ENCODE data around the gene OGFR. TPM values are rescaled to one million over a fixed set of nuclear protein-coding genes. Genes with fewer than 3 reads are reported as not detected.

The OGFR gene
- total RNA-seq, 1 donor from 2014 or later: 79.2 TPM

DNA sequence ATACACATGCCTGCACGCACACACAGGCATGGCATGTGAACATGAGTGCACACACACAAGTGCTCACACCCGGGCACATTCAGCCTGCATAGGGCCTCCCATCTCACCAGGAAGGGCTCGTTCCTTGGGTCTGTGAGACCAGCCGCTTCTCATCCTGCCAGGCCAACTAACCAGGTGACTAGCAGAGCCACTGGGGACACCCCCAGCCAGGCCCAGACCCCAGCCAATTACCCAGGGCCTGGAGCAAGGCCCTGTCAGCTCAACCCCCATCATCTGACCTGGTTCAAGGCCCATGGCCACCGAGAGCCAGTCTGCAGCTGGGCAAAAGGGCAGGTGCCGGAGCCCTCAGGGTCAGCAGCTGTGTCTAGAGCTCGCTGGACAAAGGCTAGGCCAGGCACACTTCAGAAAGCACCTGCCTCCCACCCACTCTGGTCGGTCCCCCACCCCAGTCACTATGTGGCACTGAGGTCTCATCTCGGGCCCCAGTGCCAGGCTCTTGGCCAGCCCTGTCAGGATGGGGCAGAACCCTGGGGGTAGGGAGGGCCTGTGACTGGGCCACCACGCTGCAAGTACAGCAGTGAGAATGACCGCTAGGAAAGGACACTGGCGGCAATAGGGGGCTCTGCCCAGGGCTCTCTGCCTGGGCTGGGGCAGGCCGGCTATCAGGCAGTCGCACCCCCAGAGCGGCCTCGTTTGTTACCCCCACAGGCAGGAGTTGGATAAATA lies 35.1 kb upstream of the OGFR start:
- intact Hi-C loops (cut with micrococcal nuclease): no loop called here

- intact Hi-C loops (cut with micrococcal nuclease): no loop called here
Observed at GRCh38 chr20:62770111-62770910, 34.3 kb upstream of the OGFR start.

- intact Hi-C loops (cut with micrococcal nuclease): no loop called here
Observed at GRCh38 chr20:62770916-62771315, 33.7 kb upstream of the OGFR start.

- intact Hi-C loops (cut with micrococcal nuclease): no loop called here
Observed at GRCh38 chr20:62771396-62772102, 33.1 kb upstream of the OGFR start.

DNA sequence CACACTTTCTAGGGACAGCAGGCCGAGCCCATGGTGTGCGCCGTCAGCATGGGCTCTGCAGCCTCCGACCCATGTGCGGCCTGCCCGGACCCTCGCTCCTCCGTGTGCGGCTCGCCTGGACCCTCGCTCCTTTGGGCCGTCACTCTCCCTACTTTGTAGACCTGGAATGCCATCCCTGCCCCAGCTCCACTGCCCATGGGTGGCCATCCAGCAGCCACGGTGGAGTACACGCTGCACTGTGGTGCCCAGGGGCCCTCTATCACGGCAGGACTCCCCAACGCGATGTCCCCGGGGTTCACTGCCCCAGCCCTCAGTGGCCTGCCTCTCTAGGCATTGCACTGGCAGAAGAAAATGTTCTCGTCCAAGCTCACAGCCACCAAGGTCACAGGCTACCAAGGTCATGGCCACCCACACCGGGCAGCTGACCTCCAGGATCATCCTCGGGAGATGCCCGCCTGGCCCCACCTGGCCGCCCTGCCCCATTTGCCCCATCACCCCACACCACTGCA lies 32.5 kb upstream of the OGFR start:
- intact Hi-C loops (cut with micrococcal nuclease): no loop called here

- intact Hi-C loops (cut with micrococcal nuclease): no loop called here
Observed at GRCh38 chr20:62772619-62772989, 32.0 kb upstream of the OGFR start.

- intact Hi-C loops (cut with micrococcal nuclease): no loop called here
Observed at GRCh38 chr20:62772990-62773844, 31.4 kb upstream of the OGFR start.

DNA sequence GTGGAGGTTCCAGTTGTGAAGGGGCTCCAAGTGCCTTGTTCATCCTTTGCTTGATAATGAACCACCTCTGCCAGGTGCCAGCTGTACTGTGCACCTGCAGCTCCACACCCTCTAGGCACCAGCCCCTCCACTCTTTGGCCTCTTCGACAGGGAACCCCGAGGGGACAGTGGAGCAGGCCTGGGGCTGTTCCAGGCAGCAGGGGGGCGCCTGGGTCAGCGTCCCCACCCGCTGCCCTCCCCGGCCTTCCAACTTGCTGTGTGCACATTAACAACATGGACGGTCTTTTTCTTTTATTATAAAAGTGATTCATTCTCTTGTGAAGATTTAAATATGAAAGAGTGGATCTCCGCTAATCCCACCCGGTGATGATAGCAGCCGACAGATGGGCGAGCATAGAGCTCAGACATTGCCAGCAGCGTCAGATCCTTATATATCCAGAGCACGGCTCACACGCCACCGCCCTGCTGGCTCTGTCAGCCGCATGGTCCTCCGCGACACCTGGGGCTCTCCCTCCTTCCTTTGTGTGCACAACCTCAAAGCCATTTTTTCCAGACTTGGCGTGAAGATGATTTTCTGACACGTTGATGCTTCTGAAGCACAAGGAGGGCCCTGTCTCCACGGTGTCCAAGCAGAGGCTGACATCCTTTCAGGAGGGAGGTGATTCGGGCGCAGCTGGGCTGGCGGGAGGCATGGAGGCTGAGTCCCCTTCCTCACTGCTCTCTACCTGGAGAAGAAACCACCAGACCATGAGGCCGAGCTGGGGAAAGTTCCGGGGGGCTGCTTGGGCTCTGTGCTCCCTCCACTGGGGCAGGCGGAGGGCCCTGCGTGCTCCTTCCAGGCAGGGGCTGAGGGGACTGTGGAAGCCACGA lies 30.6 kb upstream of the OGFR start:
- intact Hi-C loops (cut with micrococcal nuclease): no loop called here

GRCh38 chr20:62774762-62775161 lies 29.9 kb upstream of the OGFR start:
- intact Hi-C loops (cut with micrococcal nuclease): loop anchor here (5.0 kb wide), 1 partner anchor 122 kb away; no protein-coding TSS in a partner anchor

- intact Hi-C loops (cut with micrococcal nuclease): loop anchor here (5.0 kb wide), 1 partner anchor 123 kb away; no protein-coding TSS in a partner anchor
Observed at GRCh38 chr20:62775206-62775605, 29.4 kb upstream of the OGFR start.

DNA sequence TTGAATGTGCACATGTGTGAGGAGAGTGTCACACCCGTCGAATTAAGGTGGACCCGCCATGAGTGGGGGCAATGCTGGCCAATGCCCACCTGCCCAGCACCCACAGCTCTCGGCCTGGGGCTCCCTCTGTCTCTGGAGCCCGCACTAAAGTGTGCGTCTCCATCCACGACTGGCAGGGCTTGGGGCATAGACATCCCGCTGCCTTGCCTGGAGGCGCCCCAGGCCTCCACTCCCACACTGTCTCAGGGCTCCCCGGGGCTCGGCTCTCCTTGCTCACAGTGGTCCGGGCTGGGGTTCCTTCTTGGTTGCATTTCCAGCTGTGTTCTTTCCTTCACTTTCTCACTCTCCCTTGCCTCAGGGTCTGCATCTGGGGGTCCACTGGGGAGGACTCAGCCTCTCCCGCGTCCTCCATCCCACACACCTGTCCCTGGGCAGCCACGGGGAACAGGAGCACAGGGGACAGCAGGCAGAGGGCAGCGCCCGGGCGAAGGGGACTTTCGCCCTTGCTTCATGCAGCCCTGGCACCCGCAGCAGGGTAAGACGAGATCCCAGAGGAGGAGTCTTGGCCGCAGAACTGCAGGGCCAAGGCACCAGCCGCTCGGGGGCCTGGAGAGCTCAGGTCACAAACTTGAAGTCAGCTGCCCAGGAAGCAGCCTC lies 28.5 kb upstream of the OGFR start:
- intact Hi-C loops (cut with micrococcal nuclease): loop anchor here (1.0 to 5.0 kb wide), 3 partner anchors 15 to 124 kb away; no protein-coding TSS in a partner anchor

DNA sequence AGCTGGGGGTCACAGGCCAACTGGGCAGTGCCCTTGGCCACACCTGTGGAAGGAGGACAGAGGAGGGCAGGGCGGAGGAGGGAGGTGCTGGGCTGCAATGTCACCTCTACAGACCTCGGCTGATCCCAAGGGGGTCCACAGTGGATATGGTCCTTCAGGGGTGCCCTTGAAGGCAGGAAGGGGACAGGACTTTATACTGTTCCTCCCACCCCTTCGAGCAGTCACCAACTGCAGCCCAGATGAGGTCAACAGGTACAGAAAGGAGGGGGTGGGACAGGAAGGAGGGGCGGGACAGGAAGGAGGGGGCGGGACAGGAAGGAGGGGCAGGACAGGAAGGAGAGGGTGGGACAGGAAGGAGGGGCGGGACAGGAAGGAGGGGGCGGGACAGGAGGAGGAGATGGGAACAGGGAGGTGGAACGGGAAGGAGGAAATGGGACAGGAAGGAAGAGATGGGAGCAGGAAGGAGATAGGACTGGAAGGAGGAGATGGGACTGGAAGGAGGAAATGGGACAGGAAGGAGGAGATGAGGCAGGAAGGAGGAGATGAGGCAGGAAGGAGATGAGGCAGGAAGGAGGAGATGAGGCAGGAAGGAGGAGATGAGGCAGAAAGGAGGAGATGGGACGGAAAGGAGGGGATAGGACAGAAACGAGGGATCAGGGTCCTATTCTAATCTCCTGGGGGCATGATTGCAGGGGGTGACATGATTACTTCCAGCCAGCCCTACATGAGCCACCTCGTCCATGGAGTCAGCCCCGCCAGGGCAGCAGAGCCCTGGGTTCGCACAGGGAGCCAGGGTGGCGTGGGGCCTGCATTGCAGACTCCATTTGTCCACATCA lies 27.7 kb upstream of the OGFR start:
- intact Hi-C loops (cut with micrococcal nuclease): loop anchor here (1.0 to 5.0 kb wide), 4 partner anchors 14 to 125 kb away; no protein-coding TSS in a partner anchor

DNA sequence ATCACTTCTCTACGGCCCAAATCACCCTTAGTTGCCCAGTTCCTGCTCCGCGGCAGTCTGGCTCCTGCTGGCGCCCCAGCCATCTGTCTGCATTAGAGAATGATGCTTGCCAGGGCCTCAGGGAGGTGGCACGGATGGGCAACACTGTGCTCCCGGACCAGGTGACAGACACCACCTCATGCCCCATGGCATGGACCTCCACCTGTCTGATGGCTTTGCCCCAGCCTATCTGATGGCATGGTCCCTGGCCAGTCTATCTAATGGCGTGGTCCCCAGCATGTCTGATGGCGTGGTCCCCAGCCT lies 27.2 kb upstream of the OGFR start:
- intact Hi-C loops (cut with micrococcal nuclease): loop anchor here (1.0 to 5.0 kb wide), 2 partner anchors 17 to 125 kb away; no protein-coding TSS in a partner anchor

GRCh38 chr20:62778058-62778457 lies 26.6 kb upstream of the OGFR start:
- intact Hi-C loops (cut with micrococcal nuclease): loop anchor here (5.0 kb wide), 1 partner anchor 126 kb away; no protein-coding TSS in a partner anchor

DNA sequence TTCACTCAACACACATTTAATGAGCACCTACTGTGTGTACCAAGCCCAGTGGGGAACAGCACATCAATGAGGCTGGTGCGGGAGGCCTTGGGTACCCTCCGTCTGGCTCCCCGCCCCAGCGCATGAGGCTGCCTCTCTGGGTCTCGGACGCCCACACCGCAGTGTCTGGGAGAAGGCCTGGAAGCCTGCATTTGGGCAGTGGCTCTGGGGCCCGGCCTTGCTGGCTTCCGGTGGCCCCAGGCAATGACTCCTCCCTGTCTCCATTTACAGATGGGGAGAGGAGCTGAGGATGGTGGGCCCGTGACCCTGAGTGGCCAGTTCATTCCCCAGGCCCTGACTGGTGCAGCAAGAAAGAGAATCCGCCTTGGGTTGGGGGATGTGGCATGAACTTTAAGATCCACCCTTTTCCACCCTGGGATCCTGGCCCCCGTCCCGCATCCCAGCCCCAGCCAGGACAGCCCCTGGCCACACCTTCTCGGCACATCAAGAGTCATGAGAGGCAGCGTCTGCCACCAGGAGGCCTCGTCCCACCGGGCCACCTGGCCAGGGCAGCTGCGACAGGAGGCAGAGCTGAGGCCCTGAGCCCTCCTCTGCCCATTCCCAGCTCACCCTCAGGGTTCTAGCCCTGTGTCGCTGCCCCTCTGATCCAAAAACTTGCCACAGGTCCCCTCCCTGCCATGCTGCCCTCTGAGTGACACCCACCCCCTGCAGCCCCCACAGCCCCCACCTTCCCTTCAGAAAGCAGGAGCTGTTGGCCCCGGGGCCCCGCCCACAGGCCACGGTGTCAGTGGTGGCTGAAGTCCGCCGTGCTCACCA lies 25.8 kb upstream of the OGFR start:
- intact Hi-C loops (cut with micrococcal nuclease): loop anchor here (5.0 kb wide), 1 partner anchor 127 kb away; no protein-coding TSS in a partner anchor

- intact Hi-C loops (cut with micrococcal nuclease): loop anchor here (5.0 kb wide), 1 partner anchor 127 kb away; no protein-coding TSS in a partner anchor
Observed at GRCh38 chr20:62779417-62779685, 25.3 kb upstream of the OGFR start.

- intact Hi-C loops (cut with micrococcal nuclease): no loop called here
Observed at GRCh38 chr20:62780204-62780603, 24.4 kb upstream of the OGFR start.

DNA sequence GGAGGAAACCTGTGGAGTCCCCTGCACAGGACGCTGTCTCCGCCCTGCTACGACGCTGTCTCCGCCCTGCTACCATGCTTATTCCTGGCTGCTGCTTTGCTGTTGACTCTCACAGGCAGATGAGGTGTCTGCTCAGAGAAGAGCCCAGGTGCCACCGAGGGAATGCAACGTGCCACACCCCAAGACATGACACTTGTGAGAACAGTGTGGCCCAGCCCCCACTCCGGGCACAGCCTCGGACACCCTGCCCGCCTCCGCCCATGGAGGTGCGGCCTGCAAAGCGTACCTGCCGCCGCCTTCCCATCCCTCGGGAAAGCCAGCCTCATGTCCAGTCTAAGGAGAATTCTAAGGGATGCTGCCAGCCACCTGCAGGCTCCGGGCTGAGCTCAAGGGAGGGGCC lies 23.9 kb upstream of the OGFR start:
- intact Hi-C loops (cut with micrococcal nuclease): no loop called here

Data from T-helper 2 cell treated with Interferon-gamma antibody and Interleukin-4, amounts not matched to agents 100 ng/mL and 5 ng/mL, for 36 hours (primary cell).